T-cell (primary cell): ENCODE measurements around the gene HOXA10. TPM values are rescaled to one million over a fixed set of nuclear protein-coding genes. Genes with fewer than 3 reads are reported as not detected.

Experiments used
- ATAC-seq, 4 experiments: fragments of 200-7000 bp in 3 of 4; fragments of 150-1000 bp in 1 of 4; cut with Tn5 transposase; replicated peaks in 1 of 4; 1 replicate in 3 of 4; 2 replicates in 1 of 4; pipeline ENCODE4 v1.10.0; 2021; ENCODE audit warnings: moderate library complexity in 3 of 4, mild to moderate bottlenecking in 2 of 4, moderate number of reproducible peaks in 1 of 4
- CTCF ChIA-PET, 2 donors: fragments of 300-600 bp; sonication (Branson Sonifier 250); formaldehyde crosslinking; loops; one replicate each; lab custom pipeline; 2022; ENCODE audit warnings: antibody characterized with exemption in 2 of 2; lab: Charles Lee
- POLR2A ChIA-PET, 2 donors: fragments of 300-600 bp; sonication (Branson Sonifier 250); formaldehyde crosslinking; loops; one replicate each; lab custom pipeline; 2022; ENCODE audit warnings: antibody characterized with exemption in 2 of 2; lab: Charles Lee
- DNase-seq, 35 experiments: peaks; one replicate each; pipeline versions ENCODE4 v3.0.0 to v3.0.0-alpha.2; 2013 to 2023
- H3K27ac ChIP-seq: one replicate; pipeline ENCODE4 v1.5.1; 2013; ENCODE audit warnings: low read length
- H3K27me3 ChIP-seq, 2 experiments: replicated peaks in 1 of 2; 1 replicate in 1 of 2; 2 replicates in 1 of 2; pipeline versions ENCODE4 v1.6.1 to v1.7.0; 2013; ENCODE audit warnings: low read length in 1 of 2, mixed read lengths in 1 of 2; ENCODE audit not compliant: control insufficient read depth in 2 of 2, insufficient read depth in 2 of 2; ENCODE audit errors: extremely low read depth in 1 of 2
- H3K36me3 ChIP-seq, 2 donors: 1 replicate in 1 of 2; 2 replicates in 1 of 2; pipeline versions ENCODE4 v1.6.1 to v1.7.0; 2013; ENCODE audit warnings: low read length in 1 of 2; ENCODE audit not compliant: control insufficient read depth in 2 of 2, insufficient read depth in 1 of 2; ENCODE audit errors: extremely low read depth in 1 of 2
- H3K4me1 ChIP-seq, 2 experiments: 1 replicate in 1 of 2; 2 replicates in 1 of 2; pipeline versions ENCODE4 v1.6.1 to v1.7.0; 2013; ENCODE audit warnings: low read length in 2 of 2, mixed read lengths in 1 of 2; ENCODE audit not compliant: insufficient read depth in 2 of 2, control insufficient read depth in 1 of 2; ENCODE audit errors: extremely low read depth in 1 of 2
- H3K4me3 ChIP-seq, 2 donors: 1 replicate in 1 of 2; 2 replicates in 1 of 2; pipeline versions ENCODE4 v1.5.1 to v1.7.0; 2013; ENCODE audit warnings: mild to moderate bottlenecking in 2 of 2, low read length in 1 of 2, moderate library complexity in 1 of 2; ENCODE audit not compliant: control insufficient read depth in 1 of 2; ENCODE audit errors: extremely low read depth in 1 of 2
- H3K9me3 ChIP-seq: 2 replicates; pipeline ENCODE4 v1.7.0; 2013
- H3K27ac Mint-ChIP-seq, 2 donors: one replicate each; pipeline ENCODE4 v1.8.0; 2020 to 2021; ENCODE audit warnings: mild to moderate bottlenecking in 2 of 2, mixed read lengths in 2 of 2
- H3K27me3 Mint-ChIP-seq, 2 donors: one replicate each; pipeline ENCODE4 v1.8.0; 2021 to 2022; ENCODE audit warnings: mixed read lengths in 2 of 2
- H3K36me3 Mint-ChIP-seq: one replicate; pipeline ENCODE4 v1.8.0; 2021; ENCODE audit warnings: mixed read lengths
- H3K4me1 Mint-ChIP-seq, 3 donors: one replicate each; pipeline ENCODE4 v1.8.0; 2020 to 2022; ENCODE audit warnings: mixed read lengths in 3 of 3, mild to moderate bottlenecking in 1 of 3
- H3K4me3 Mint-ChIP-seq, 3 donors: one replicate each; pipeline ENCODE4 v1.8.0; 2020 to 2022; ENCODE audit warnings: mild to moderate bottlenecking in 3 of 3, mixed read lengths in 3 of 3, moderate library complexity in 3 of 3
- H3K9me3 Mint-ChIP-seq, 3 donors: one replicate each; pipeline ENCODE4 v1.8.0; 2020 to 2022; ENCODE audit warnings: mixed read lengths in 3 of 3
- WGBS: methylation state at CpG from one replicate; pipeline ENCODE4 v1.1.5; 2013; ENCODE audit warnings: missing lambda C conversion rate; ENCODE audit not compliant: insufficient coverage; 5-methylcytosine and 5-hydroxymethylcytosine counted together
- total RNA-seq, 35 experiments: library from RNA in 6 of 35; stranded (reverse) in 6 of 35; fragments of 120-200 nt in 1 of 35; gene quantifications; one replicate each; pipeline versions ENCODE4 v1.2.1 to v1.2.4 and lab custom pipeline; 2013 to 2026

HOXA10 gene
- total RNA-seq, 5 donors from 2014 or later (not counting 1 experiment from before 2014, with no cell fraction given): 0.36 to 0.75 (median 0.51) TPM; not detected in 2

GRCh38 chr7:27155816-27156507, 18.2 kb downstream of the HOXA10 start:
- Mint-ChIP-seq H3K36me3 (no peaks in the 10 kb centered on the region), H3K27ac (peak overlapping the region; percentile 11 to 55), H3K4me1 (peaks cover 59 to 69% (median 66%) of the 10 kb centered on the region in 3 donors), H3K27me3 (peaks cover 65 to 88% of the 10 kb centered on the region in 2 donors), H3K4me3 (peak overlapping the region in 2 of 3 donors; percentile 21 to 84), H3K9me3 (no peaks in the 10 kb centered on the region)
- 3% methylated on average over 60 of the region's 63 CpGs for WGBS
- ATAC-seq (peak in 2 of 4 experiments; percentile 18 to 22), DNase-seq (peak in 1 of 35 experiments; percentile 19)
- Histone ChIP-seq H3K4me3 (peak overlapping the region; percentile 17 to 66), H3K27ac (no peak overlapping the region), H3K4me1 (peaks cover 15 to 71% of the 10 kb centered on the region in 2 experiments), H3K27me3 (peaks cover 2 to 97% of the 10 kb centered on the region in 2 experiments), H3K36me3 (no peaks in the 10 kb centered on the region), H3K9me3 (no peaks in the 10 kb centered on the region)
- CTCF ChIA-PET: interaction anchor here in 1 of 2 donors (0.5 to 0.6 kb wide), 2 partner anchors 864 to 1066 kb away, joined by 3 to 4 read pairs; no protein-coding TSS in a partner anchor
- POLR2A ChIA-PET: interaction anchor here in 1 of 2 donors (0.6 kb wide), 2 partner anchors 483 to 1302 kb away, joined by 3 read pairs; no protein-coding TSS in a partner anchor

- Histone ChIP-seq H3K4me1 (peaks cover 15 to 71% of the 10 kb centered on the region in 2 experiments), H3K27ac (no peak overlapping the region), H3K9me3 (no peaks in the 10 kb centered on the region), H3K4me3 (peak overlapping the region in 1 of 2 donors; percentile 66), H3K36me3 (no peaks in the 10 kb centered on the region), H3K27me3 (peaks cover 2 to 98% of the 10 kb centered on the region in 2 experiments)
- H3K4me1 Mint-ChIP-seq: peaks cover 64 to 77% (median 69%) of the 10 kb centered on the region in 3 donors
- DNase-seq (peak in 1 of 35 experiments; percentile 14), ATAC-seq (no peak)
- H3K9me3 Mint-ChIP-seq: no peaks in the 10 kb centered on the region
- peak overlapping the region; percentile 35 to 84 (median 48) for H3K4me3 Mint-ChIP-seq
- ChIA-PET POLR2A (interaction anchor here in 1 of 2 donors (0.6 kb wide), 2 partner anchors 482 to 1301 kb away, joined by 3 read pairs; no protein-coding TSS in a partner anchor), CTCF (interaction anchor here (0.6 to 1.6 kb wide), 4 partner anchors 41 to 865 kb away, joined by 3 to 4 read pairs (median 3); partner anchors contain the start of gene HOXA1 (in 1 of the 2))
- H3K27ac Mint-ChIP-seq: peak overlapping the region in 1 of 2 donors; percentile 84
- 6% methylated on average over 33 of the region's 48 CpGs for WGBS
- H3K27me3 Mint-ChIP-seq: peaks cover 71 to 92% of the 10 kb centered on the region in 2 donors
- no peaks in the 10 kb centered on the region for H3K36me3 Mint-ChIP-seq
Measured at GRCh38 chr7:27154901-27155815, 19.0 kb downstream of the HOXA10 start.

- ChIA-PET CTCF (interaction anchor here (0.6 to 1.6 kb wide), 4 partner anchors 42 to 472 kb away, joined by 3 to 4 read pairs (median 3); no protein-coding TSS in a partner anchor), POLR2A (no interaction called here)
Measured at GRCh38 chr7:27154369-27154768, 19.8 kb downstream of the HOXA10 start.

GRCh38 chr7:27153526-27153925, 20.6 kb downstream of the HOXA10 start:
- WGBS: no CpG with 5 or more reads among the region's 3 CpGs
- ChIA-PET CTCF (interaction anchor here (1.1 to 1.6 kb wide), 3 partner anchors 7 to 472 kb away, joined by 3 to 4 read pairs (median 4); no protein-coding TSS in a partner anchor), POLR2A (no interaction called here)
- no peak for ATAC-seq
- no peaks in the 10 kb centered on the region for H3K9me3 ChIP-seq
- Mint-ChIP-seq H3K4me3 (peak overlapping the region in 1 of 3 donors; percentile 84), H3K4me1 (peaks cover 56 to 65% (median 63%) of the 10 kb centered on the region in 3 donors), H3K36me3 (no peaks in the 10 kb centered on the region), H3K27ac (peak overlapping the region in 1 of 2 donors; percentile 41), H3K9me3 (no peaks in the 10 kb centered on the region), H3K27me3 (peaks cover 73 to 91% of the 10 kb centered on the region in 2 donors)
- H3K27me3 ChIP-seq: peaks cover 0 to 95% of the 10 kb centered on the region in 2 experiments
- DNase-seq: no peak
- H3K4me1 ChIP-seq: peaks cover 15 to 67% of the 10 kb centered on the region in 2 experiments
- H3K27ac ChIP-seq: no peak overlapping the region
- H3K4me3 ChIP-seq: no peak overlapping the region
- no peaks in the 10 kb centered on the region for H3K36me3 ChIP-seq

More at GRCh38 chr7:27154369-27154768, 19.8 kb downstream of the HOXA10 start:
- H3K27me3 ChIP-seq: peaks cover 2 to 95% of the 10 kb centered on the region in 2 experiments
- Mint-ChIP-seq H3K27ac (no peak overlapping the region), H3K4me3 (peak overlapping the region in 2 of 3 donors; percentile 9 to 84), H3K27me3 (peaks cover 79 to 91% of the 10 kb centered on the region in 2 donors), H3K9me3 (no peaks in the 10 kb centered on the region), H3K36me3 (no peaks in the 10 kb centered on the region), H3K4me1 (peaks cover 59 to 71% (median 66%) of the 10 kb centered on the region in 3 donors)
- WGBS: 93% methylated on average over 8 of the region's 10 CpGs
- H3K9me3 ChIP-seq: no peaks in the 10 kb centered on the region
- H3K4me3 ChIP-seq: peak overlapping the region in 1 of 2 donors; percentile 66
- peaks cover 15 to 68% of the 10 kb centered on the region in 2 experiments for H3K4me1 ChIP-seq
- ATAC-seq (no peak), DNase-seq (no peak)
- no peak overlapping the region for H3K27ac ChIP-seq
- no peaks in the 10 kb centered on the region for H3K36me3 ChIP-seq

- ATAC-seq (no peak), DNase-seq (no peak)
- WGBS: 52% methylated on average over 14 of the region's 22 CpGs
- no peaks in the 10 kb centered on the region for H3K36me3 Mint-ChIP-seq
- H3K4me1 Mint-ChIP-seq: peaks cover 59 to 65% (median 65%) of the 10 kb centered on the region in 3 donors
- ChIA-PET CTCF (interaction anchor here in 1 of 2 donors (0.6 to 1.4 kb wide), 2 partner anchors 8 to 43 kb away, joined by 4 to 5 read pairs; no protein-coding TSS in a partner anchor), POLR2A (no interaction called here)
- H3K27me3 ChIP-seq: peaks cover 0 to 95% of the 10 kb centered on the region in 2 experiments
- peaks cover 15 to 69% of the 10 kb centered on the region in 2 experiments for H3K4me1 ChIP-seq
- no peaks in the 10 kb centered on the region for H3K9me3 ChIP-seq
- H3K27me3 Mint-ChIP-seq: peaks cover 74 to 92% of the 10 kb centered on the region in 2 donors
- H3K27ac Mint-ChIP-seq: no peak overlapping the region
- H3K4me3 Mint-ChIP-seq: peak overlapping the region in 1 of 3 donors; percentile 84
- no peaks in the 10 kb centered on the region for H3K9me3 Mint-ChIP-seq
- no peaks in the 10 kb centered on the region for H3K36me3 ChIP-seq
- no peak overlapping the region for H3K4me3 ChIP-seq
- H3K27ac ChIP-seq: no peak overlapping the region
Measured at GRCh38 chr7:27152816-27153442, 21.2 kb downstream of the HOXA10 start.
